PFSK-1 (cell line): Measurements from ENCODE around the gene CACNB2.

ENCODE experiments used
- FOXP2 ChIP-seq: optimal IDR thresholded peaks from 2 replicates; pipeline ENCODE3; 2011; ENCODE audit warnings: borderline replicate concordance, control low read depth, inconsistent platforms; ENCODE audit not compliant: insufficient read depth; ENCODE audit errors: extremely low read length, extremely low read depth
- POLR2AphosphoS5 ChIP-seq: IDR thresholded peaks from 2 replicates; pipeline ENCODE4 v1.6.1; 2012; ENCODE audit warnings: low read depth, mild to moderate bottlenecking, control low read depth, low read length, moderate library complexity
- REST ChIP-seq, 2 experiments: IDR thresholded peaks; 2 replicates each; pipeline versions ENCODE4 v1.6.1 to v1.8.0; 2011 to 2012; ENCODE audit warnings: low read depth in 2 of 2, low read length in 2 of 2, control low read depth in 1 of 2, inconsistent platforms in 1 of 2, mild to moderate bottlenecking in 1 of 2, moderate library complexity in 1 of 2; ENCODE audit not compliant: insufficient read depth in 1 of 2
- SIN3A ChIP-seq: IDR thresholded peaks from 2 replicates; pipeline ENCODE4 v1.6.1; 2012; ENCODE audit warnings: mild to moderate bottlenecking, low read length, moderate library complexity, borderline replicate concordance; ENCODE audit not compliant: insufficient read depth
- TAF1 ChIP-seq: IDR thresholded peaks from 2 replicates; pipeline ENCODE4 v1.6.1; 2012; ENCODE audit warnings: low read length, control low read depth, borderline replicate concordance; ENCODE audit not compliant: insufficient read depth

Gene CACNB2

GRCh38 chr10:18404530-18404929 is 264.3 kb downstream of the CACNB2 start:
- TF ChIP-seq TAF1 (no peak), SIN3A (no peak), REST (IDR thresholded peaks at IDR 0.05; ENCODE audit: insufficient read depth in 1 of 2, low read depth in 2 of 2, low read length in 2 of 2) (no peak), POLR2AphosphoS5 (no peak), FOXP2 (no peak)

GRCh38 chr10:18406136-18406535 is 265.9 kb downstream of the CACNB2 start:
- no peak for TF ChIP-seq TAF1

- TF ChIP-seq POLR2AphosphoS5: no peak
Observed at GRCh38 chr10:18409599-18410397, 269.6 kb downstream of the CACNB2 start.

GRCh38 chr10:18414061-18414460 is 273.8 kb downstream of the CACNB2 start:
- TF ChIP-seq REST (IDR thresholded peaks at IDR 0.05; ENCODE audit: insufficient read depth in 1 of 2, low read depth in 2 of 2, low read length in 2 of 2) (no peak), SIN3A (no peak), POLR2AphosphoS5 (no peak), TAF1 (no peak), FOXP2 (no peak)

GRCh38 chr10:18417950-18418527 is 277.8 kb downstream of the CACNB2 start:
- no peak for TF ChIP-seq REST (IDR thresholded peaks at IDR 0.05; ENCODE audit: insufficient read depth in 1 of 2, low read depth in 2 of 2, low read length in 2 of 2)
- TF ChIP-seq SIN3A: no peak
- TF ChIP-seq FOXP2: no peak
- no peak for TF ChIP-seq POLR2AphosphoS5
- TF ChIP-seq TAF1: no peak

GRCh38 chr10:18418541-18419215 is 278.5 kb downstream of the CACNB2 start:
- TF ChIP-seq POLR2AphosphoS5 (no peak), SIN3A (no peak), FOXP2 (no peak), TAF1 (no peak), REST (IDR thresholded peaks at IDR 0.05; ENCODE audit: insufficient read depth in 1 of 2, low read depth in 2 of 2, low read length in 2 of 2) (no peak)
